Panc1 (cell line): Measurements from ENCODE around the gene RABEPK. TPM values are rescaled to one million over a fixed set of nuclear protein-coding genes. Genes with fewer than 3 reads are reported as not detected.
"Not testable (repeated sequence)": the region's sequence is repeated elsewhere in the genome, so short reads cannot be mapped to it uniquely, and the experiment has no call there.

ENCODE experiments used
- ATAC-seq: fragments of 200-7000 bp; cut with Tn5 transposase; 2 replicates; pipeline ENCODE4 v1.9.1; 2020; ENCODE audit warnings: mild to moderate bottlenecking, moderate library complexity
- BruUV-seq: library from RNA; stranded (reverse); fragments of 400-500 nt; replicated peaks from 2 replicates; lab custom pipeline; 2021; lab: Mats Ljungman, UMichigan
- CTCF ChIA-PET: fragments of 300-600 bp; sonication (Branson Sonifier 250); formaldehyde crosslinking; loops from one replicate; lab custom pipeline; 2022; ENCODE audit warnings: antibody characterized with exemption; lab: Charles Lee
- POLR2A ChIA-PET: fragments of 300-600 bp; sonication (Branson Sonifier 250); formaldehyde crosslinking; loops from one replicate; lab custom pipeline; 2022; ENCODE audit warnings: antibody characterized with exemption; lab: Charles Lee
- DNase-seq: peaks from one replicate; pipeline ENCODE4 v3.0.0-alpha.2; 2010; ENCODE audit warnings: low read depth, low spot score
- H3K27ac ChIP-seq: 2 replicates; pipeline ENCODE4 v1.5.1; 2011; ENCODE audit warnings: mild to moderate bottlenecking, low read length, inconsistent platforms
- H3K27me3 ChIP-seq: fragments of 200-500 bp; sonication (Bioruptor generic); 2 replicates; pipeline ENCODE4 v1.6.0; 2014; ENCODE audit warnings: low read length, inconsistent platforms; ENCODE audit not compliant: control insufficient read depth, insufficient read depth
- H3K36me3 ChIP-seq: fragments of 200-500 bp; sonication (Bioruptor generic); 2 replicates; pipeline ENCODE4 v1.5.1; 2014; ENCODE audit warnings: inconsistent platforms, mild to moderate bottlenecking, low read length, moderate library complexity; ENCODE audit not compliant: control insufficient read depth, insufficient read depth
- H3K4me1 ChIP-seq: 2 replicates; pipeline ENCODE4 v1.5.1; 2011; ENCODE audit warnings: inconsistent platforms, mild to moderate bottlenecking, low read length, moderate library complexity; ENCODE audit not compliant: control insufficient read depth, insufficient read depth
- H3K4me3 ChIP-seq, 2 experiments: 2 replicates each; pipeline ENCODE4 v1.5.1; 2011 to 2012; ENCODE audit warnings: low read depth in 2 of 2, low read length in 2 of 2, mild to moderate bottlenecking in 2 of 2, inconsistent platforms in 1 of 2, moderate library complexity in 1 of 2
- H3K9me3 ChIP-seq: fragments of 200-500 bp; sonication (Bioruptor generic); 2 replicates; pipeline ENCODE4 v1.5.1; 2014; ENCODE audit warnings: low read depth, mild to moderate bottlenecking, inconsistent platforms, low read length, moderate library complexity; ENCODE audit not compliant: control insufficient read depth, insufficient read depth
- POLR2AphosphoS5 ChIP-seq: IDR thresholded peaks from 2 replicates; pipeline ENCODE4 v1.6.1; 2012; ENCODE audit warnings: mild to moderate bottlenecking, low read depth, low read length, moderate library complexity
- SIN3A ChIP-seq: IDR thresholded peaks from 2 replicates; pipeline ENCODE4 v1.6.1; 2012; ENCODE audit warnings: low read depth, mild to moderate bottlenecking, low read length, moderate library complexity, borderline replicate concordance; ENCODE audit not compliant: insufficient read depth
- TCF7L2 ChIP-seq: IDR thresholded peaks from 2 replicates; pipeline ENCODE4 v1.6.1; 2011; ENCODE audit warnings: mild to moderate bottlenecking, low read depth, low read length, inconsistent platforms
- in situ Hi-C: cut with HindIII; loops from 2 replicates; pipeline ENCODE4 v1.10.0; 2016; ENCODE audit warnings: low sequenced_read_pairs, low pct_unique_long_range_greater_than_20kb
- intact Hi-C: fragments of 100-400 bp; cut with micrococcal nuclease; formaldehyde crosslinking; loops from one replicate; pipeline ENCODE4 v1.10.0; 2022; ENCODE audit not compliant: unreplicated experiment
- total RNA-seq: library from RNA; stranded (reverse); gene quantifications from one replicate; pipeline ENCODE4 v1.2.1, GENCODE V29; 2021; ENCODE audit not compliant: unreplicated experiment
- TF ChIP-seq, protein P1 (sequence below), 2 experiments: IDR thresholded peaks; 2 replicates each; pipeline ENCODE4 v1.6.1; 2011 to 2012; ENCODE audit warnings: low read depth in 2 of 2, control low read depth in 1 of 2, low read length in 1 of 2, mild to moderate bottlenecking in 1 of 2, moderate library complexity in 1 of 2; ENCODE audit not compliant: insufficient read depth in 1 of 2
- TF ChIP-seq, protein P2 (sequence below): fragments of 450-650 bp; IDR thresholded peaks from 2 replicates; pipeline ENCODE4 v1.5.1; 2017; ENCODE audit warnings: mild to moderate bottlenecking

The RABEPK gene
- total RNA-seq, 1 experiment from 2014 or later = 33.9 TPM

DNA sequence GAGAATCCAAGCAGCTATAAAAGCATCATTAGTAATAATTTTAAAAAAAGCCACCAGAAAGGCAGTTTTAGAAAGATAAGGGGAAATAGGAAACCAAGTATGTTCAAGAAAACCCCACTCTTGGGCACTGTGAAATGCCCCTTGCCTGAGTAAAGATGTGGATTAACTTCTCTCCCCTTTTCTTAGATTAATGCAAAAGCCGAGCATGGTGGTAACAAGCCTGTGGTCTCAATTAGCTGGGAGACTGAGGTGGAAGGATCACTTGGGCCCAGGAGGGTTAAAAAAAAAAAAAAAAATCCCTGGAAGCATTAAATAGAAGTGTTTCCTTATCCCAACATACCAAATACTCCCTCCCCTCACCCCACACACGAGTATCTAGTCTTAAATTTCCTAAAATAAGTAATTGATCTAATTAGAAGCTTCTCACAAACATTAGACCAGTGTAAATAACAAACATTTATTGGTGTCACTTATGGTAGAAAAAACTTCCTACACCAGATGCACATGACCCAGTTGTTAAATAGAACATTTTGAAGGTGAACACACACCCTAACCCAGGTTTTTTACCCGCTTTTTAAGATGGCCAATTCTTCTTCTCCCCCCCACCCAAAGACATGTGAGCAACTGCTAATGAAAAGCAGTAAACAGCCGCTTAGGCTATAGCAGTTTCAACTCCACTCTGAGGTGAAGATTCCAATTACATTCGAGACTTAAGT lies 35.6 kb downstream of the RABEPK start:
- Histone ChIP-seq H3K27ac (no peak overlapping the region), H3K27me3 (no peaks in the 10 kb centered on the region), H3K9me3 (no peaks in the 10 kb centered on the region), H3K4me3 (peak overlapping the region; percentile 89 to 95), H3K36me3 (peaks cover 31% of the 10 kb centered on the region), H3K4me1 (peaks cover 31% of the 10 kb centered on the region)
- intact Hi-C loops = no loop called here
- CTCF ChIA-PET = interaction anchor here (0.7 kb wide), 1 partner anchor 170 kb away, joined by 6 read pairs; no protein-coding TSS in a partner anchor
- POLR2A ChIA-PET = interaction anchor here (0.7 kb wide), 1 partner anchor 93 kb away, joined by 5 read pairs; no protein-coding TSS in a partner anchor
- DNase-seq = no peak
- TF ChIP-seq TCF7L2 (no peak), POLR2AphosphoS5 (no peak), SIN3A (no peak)
- TF ChIP-seq, protein P1, sequence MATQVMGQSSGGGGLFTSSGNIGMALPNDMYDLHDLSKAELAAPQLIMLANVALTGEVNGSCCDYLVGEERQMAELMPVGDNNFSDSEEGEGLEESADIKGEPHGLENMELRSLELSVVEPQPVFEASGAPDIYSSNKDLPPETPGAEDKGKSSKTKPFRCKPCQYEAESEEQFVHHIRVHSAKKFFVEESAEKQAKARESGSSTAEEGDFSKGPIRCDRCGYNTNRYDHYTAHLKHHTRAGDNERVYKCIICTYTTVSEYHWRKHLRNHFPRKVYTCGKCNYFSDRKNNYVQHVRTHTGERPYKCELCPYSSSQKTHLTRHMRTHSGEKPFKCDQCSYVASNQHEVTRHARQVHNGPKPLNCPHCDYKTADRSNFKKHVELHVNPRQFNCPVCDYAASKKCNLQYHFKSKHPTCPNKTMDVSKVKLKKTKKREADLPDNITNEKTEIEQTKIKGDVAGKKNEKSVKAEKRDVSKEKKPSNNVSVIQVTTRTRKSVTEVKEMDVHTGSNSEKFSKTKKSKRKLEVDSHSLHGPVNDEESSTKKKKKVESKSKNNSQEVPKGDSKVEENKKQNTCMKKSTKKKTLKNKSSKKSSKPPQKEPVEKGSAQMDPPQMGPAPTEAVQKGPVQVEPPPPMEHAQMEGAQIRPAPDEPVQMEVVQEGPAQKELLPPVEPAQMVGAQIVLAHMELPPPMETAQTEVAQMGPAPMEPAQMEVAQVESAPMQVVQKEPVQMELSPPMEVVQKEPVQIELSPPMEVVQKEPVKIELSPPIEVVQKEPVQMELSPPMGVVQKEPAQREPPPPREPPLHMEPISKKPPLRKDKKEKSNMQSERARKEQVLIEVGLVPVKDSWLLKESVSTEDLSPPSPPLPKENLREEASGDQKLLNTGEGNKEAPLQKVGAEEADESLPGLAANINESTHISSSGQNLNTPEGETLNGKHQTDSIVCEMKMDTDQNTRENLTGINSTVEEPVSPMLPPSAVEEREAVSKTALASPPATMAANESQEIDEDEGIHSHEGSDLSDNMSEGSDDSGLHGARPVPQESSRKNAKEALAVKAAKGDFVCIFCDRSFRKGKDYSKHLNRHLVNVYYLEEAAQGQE (IDR thresholded peaks at IDR 0.05; ENCODE audit: insufficient read depth in 1 of 2, low read depth in 2 of 2, low read length in 1 of 2) = no peak
- TF ChIP-seq, protein P2, sequence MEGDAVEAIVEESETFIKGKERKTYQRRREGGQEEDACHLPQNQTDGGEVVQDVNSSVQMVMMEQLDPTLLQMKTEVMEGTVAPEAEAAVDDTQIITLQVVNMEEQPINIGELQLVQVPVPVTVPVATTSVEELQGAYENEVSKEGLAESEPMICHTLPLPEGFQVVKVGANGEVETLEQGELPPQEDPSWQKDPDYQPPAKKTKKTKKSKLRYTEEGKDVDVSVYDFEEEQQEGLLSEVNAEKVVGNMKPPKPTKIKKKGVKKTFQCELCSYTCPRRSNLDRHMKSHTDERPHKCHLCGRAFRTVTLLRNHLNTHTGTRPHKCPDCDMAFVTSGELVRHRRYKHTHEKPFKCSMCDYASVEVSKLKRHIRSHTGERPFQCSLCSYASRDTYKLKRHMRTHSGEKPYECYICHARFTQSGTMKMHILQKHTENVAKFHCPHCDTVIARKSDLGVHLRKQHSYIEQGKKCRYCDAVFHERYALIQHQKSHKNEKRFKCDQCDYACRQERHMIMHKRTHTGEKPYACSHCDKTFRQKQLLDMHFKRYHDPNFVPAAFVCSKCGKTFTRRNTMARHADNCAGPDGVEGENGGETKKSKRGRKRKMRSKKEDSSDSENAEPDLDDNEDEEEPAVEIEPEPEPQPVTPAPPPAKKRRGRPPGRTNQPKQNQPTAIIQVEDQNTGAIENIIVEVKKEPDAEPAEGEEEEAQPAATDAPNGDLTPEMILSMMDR = no peak
- no TSS peak for BruUV-seq
- no peak for ATAC-seq
- in situ Hi-C loops = no loop called here

DNA sequence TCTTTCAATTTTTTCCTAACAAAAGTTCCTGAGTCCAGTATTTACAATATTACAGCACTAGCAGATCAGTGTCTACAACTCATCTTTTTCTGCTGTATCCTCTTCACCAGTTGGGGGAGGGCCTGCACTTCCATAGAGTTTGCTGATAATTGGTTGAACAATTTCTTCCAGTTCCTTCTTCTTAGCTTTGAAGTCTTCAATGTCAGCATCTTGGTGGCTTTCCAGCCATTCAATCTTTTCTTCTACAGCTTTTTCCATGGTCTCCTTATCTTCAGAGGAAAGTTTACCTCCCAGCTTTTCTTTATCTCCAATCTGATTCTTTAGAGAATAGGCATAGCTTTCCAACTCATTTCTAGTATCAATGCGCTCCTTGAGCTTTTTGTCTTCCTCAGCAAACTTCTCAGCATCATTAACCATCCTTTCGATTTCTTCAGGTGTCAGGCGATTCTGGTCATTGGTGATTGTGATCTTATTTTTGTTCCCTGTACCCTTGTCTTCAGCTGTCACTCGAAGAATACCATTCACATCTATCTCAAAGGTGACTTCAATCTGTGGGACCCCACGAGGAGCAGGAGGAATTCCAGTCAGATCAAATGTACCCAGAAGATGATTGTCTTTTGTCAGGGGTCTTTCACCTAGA lies 36.3 kb downstream of the RABEPK start:
- peaks cover 34% of the 10 kb centered on the region for H3K36me3 ChIP-seq
- POLR2A ChIA-PET, CTCF ChIA-PET, ATAC-seq, H3K27ac ChIP-seq, DNase-seq, in situ Hi-C loops, H3K9me3 ChIP-seq, H3K27me3 ChIP-seq, intact Hi-C loops: not testable (repeated sequence)
- BruUV-seq = TSS peak; percentile 75
- H3K4me3 ChIP-seq = peak overlapping the region; percentile 89 to 95
- H3K4me1 ChIP-seq = peaks cover 31% of the 10 kb centered on the region
